Measurements from ENCODE around the gene LRRTM4.

LRRTM4 gene

DNA sequence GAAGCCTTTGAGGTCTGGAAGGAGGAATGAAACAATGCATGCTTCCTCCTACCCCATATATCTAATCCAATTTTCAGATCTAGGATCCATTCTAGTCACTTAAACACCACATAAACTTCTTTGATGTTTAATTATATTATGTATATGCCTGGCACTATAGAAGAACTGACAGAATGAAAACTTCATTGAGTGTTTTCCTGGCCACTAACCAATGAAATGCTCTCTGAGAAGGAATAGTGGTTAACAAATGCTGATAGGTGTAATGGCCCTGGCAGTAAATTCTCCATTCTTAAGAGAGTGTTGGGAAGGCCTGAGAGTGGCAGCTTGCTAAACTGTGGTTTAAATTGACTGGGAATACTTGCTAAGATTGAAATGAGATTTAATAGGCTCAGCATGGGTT is 710.0 kb downstream of the LRRTM4 start:
- TF ChIP-seq, protein P1, sequence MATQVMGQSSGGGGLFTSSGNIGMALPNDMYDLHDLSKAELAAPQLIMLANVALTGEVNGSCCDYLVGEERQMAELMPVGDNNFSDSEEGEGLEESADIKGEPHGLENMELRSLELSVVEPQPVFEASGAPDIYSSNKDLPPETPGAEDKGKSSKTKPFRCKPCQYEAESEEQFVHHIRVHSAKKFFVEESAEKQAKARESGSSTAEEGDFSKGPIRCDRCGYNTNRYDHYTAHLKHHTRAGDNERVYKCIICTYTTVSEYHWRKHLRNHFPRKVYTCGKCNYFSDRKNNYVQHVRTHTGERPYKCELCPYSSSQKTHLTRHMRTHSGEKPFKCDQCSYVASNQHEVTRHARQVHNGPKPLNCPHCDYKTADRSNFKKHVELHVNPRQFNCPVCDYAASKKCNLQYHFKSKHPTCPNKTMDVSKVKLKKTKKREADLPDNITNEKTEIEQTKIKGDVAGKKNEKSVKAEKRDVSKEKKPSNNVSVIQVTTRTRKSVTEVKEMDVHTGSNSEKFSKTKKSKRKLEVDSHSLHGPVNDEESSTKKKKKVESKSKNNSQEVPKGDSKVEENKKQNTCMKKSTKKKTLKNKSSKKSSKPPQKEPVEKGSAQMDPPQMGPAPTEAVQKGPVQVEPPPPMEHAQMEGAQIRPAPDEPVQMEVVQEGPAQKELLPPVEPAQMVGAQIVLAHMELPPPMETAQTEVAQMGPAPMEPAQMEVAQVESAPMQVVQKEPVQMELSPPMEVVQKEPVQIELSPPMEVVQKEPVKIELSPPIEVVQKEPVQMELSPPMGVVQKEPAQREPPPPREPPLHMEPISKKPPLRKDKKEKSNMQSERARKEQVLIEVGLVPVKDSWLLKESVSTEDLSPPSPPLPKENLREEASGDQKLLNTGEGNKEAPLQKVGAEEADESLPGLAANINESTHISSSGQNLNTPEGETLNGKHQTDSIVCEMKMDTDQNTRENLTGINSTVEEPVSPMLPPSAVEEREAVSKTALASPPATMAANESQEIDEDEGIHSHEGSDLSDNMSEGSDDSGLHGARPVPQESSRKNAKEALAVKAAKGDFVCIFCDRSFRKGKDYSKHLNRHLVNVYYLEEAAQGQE (IDR thresholded peaks at IDR 0.05; ENCODE audit: insufficient read depth in 1 of 2, low read depth in 2 of 2, low read length in 2 of 2): no peak
- TF ChIP-seq TAF1 (IDR thresholded peaks at IDR 0.05; ENCODE audit: borderline replicate concordance, insufficient read depth, low read length) (no peak), SIN3A (IDR thresholded peaks at IDR 0.05; ENCODE audit: borderline replicate concordance, insufficient read depth, low read length) (no peak), FOXP2 (optimal IDR thresholded peaks at IDR 0.05; ENCODE audit: borderline replicate concordance, extremely low read depth, extremely low read length, insufficient read depth) (no peak), POLR2AphosphoS5 (IDR thresholded peaks at IDR 0.05; ENCODE audit: low read depth, low read length) (no peak)

DNA sequence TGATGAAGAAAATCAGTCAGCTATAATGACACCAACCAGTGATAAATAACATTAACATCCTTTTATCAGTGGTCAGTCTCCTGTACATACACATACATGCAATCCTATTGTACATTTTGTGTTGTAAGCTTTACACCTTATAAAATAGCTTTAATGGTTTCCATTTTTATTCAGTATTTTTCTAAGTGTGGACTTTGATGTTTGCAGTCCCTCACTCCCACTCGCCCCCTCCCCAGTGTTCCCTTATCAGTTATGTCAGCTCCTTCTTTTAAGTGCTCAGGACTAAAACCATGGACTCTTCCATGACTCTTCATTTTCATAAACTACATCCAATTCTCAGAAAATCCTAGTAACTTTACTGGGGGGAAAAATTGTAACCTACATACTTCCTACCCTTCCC is 713.0 kb downstream of the LRRTM4 start:
- TF ChIP-seq TAF1 (IDR thresholded peaks at IDR 0.05; ENCODE audit: borderline replicate concordance, insufficient read depth, low read length): no peak
- no peak for TF ChIP-seq POLR2AphosphoS5 (IDR thresholded peaks at IDR 0.05; ENCODE audit: low read depth, low read length)
- TF ChIP-seq SIN3A (IDR thresholded peaks at IDR 0.05; ENCODE audit: borderline replicate concordance, insufficient read depth, low read length): no peak
- TF ChIP-seq FOXP2 (optimal IDR thresholded peaks at IDR 0.05; ENCODE audit: borderline replicate concordance, extremely low read depth, extremely low read length, insufficient read depth): no peak
- TF ChIP-seq, protein P1 (IDR thresholded peaks at IDR 0.05; ENCODE audit: insufficient read depth in 1 of 2, low read depth in 2 of 2, low read length in 2 of 2): no peak

DNA sequence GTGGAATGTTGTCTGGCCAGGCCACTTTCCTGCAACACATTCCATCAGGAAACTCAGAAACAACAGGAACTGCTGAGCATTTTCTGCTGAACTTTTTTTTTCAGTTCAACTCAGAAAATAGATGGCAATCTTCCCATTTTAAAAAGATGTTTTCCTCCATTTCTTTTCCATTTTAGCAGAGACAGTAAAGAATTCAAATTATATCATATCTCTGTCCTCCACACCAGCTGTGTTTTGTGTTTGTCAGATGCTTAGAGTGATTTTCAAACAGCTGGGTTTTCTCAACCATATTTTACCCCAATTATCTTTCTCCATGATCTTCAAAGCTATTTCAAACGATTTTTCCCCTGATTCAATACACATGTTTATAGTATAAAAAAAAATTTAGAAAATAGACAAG is 713.4 kb downstream of the LRRTM4 start:
- TF ChIP-seq POLR2AphosphoS5 (IDR thresholded peaks at IDR 0.05; ENCODE audit: low read depth, low read length) (no peak), SIN3A (IDR thresholded peaks at IDR 0.05; ENCODE audit: borderline replicate concordance, insufficient read depth, low read length) (no peak), TAF1 (IDR thresholded peaks at IDR 0.05; ENCODE audit: borderline replicate concordance, insufficient read depth, low read length) (no peak), FOXP2 (optimal IDR thresholded peaks at IDR 0.05; ENCODE audit: borderline replicate concordance, extremely low read depth, extremely low read length, insufficient read depth) (no peak)
- TF ChIP-seq, protein P1 (IDR thresholded peaks at IDR 0.05; ENCODE audit: insufficient read depth in 1 of 2, low read depth in 2 of 2, low read length in 2 of 2): no peak

DNA sequence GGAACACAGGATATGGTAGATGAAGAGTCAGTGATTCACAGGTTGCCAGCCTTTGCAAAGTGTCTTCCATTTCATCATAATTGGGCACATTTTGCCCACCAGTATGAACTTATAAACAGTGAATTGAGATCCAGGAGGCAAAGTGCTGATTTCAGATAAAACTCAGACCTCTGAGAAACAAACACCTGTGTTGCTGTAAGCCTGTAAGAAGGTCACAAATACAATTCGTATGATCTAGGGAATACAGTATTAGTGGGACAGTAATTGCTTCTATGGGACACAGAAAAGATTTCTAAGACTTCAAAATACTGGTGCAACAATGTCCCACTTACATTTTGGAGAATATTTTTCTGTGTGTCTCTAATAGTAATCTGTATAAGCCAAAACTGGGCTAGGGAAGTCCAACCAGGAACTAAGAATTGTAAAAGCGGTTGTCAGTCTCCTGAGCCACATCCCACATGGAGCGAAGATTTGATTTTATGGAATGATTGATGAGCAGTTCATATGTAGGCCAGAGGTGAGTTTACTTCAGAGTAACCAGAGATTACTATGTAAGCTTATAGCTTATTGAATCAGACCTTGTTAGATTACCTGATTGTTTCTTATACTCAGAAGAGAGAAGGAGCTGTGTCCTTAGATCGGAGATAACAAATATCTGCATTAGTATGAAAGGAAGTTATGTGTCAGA is 728.4 kb downstream of the LRRTM4 start:
- TF ChIP-seq SIN3A (IDR thresholded peaks at IDR 0.05; ENCODE audit: borderline replicate concordance, insufficient read depth, low read length) (no peak), FOXP2 (optimal IDR thresholded peaks at IDR 0.05; ENCODE audit: borderline replicate concordance, extremely low read depth, extremely low read length, insufficient read depth) (no peak), POLR2AphosphoS5 (IDR thresholded peaks at IDR 0.05; ENCODE audit: low read depth, low read length) (no peak), TAF1 (IDR thresholded peaks at IDR 0.05; ENCODE audit: borderline replicate concordance, insufficient read depth, low read length) (no peak)
- TF ChIP-seq, protein P1 (IDR thresholded peaks at IDR 0.05; ENCODE audit: insufficient read depth in 1 of 2, low read depth in 2 of 2, low read length in 2 of 2): no peak
